Body of pancreas (tissue), 4 donors: ENCODE data around the gene CADPS. TPM values are rescaled to one million over a fixed set of nuclear protein-coding genes. Genes with fewer than 3 reads are reported as not detected.

ENCODE experiments used
- ATAC-seq: fragments of 150-250 bp; one replicate; pipeline ENCODE4 v1.9.1; 2016
- DNase-seq, 4 donors: peaks; one replicate each; pipeline ENCODE4 v3.0.0-alpha.2; 2019
- H3K27ac ChIP-seq, 4 donors: fragments of 200-600 bp; sonication (generic); 1 replicate in 3 of 4; 2 replicates in 1 of 4; pipeline versions ENCODE4 v1.5.1 to v1.6.1; 2016 to 2019; ENCODE audit warnings: mild to moderate bottlenecking in 1 of 4, mixed read lengths in 1 of 4, moderate library complexity in 1 of 4
- H3K27me3 ChIP-seq, 2 donors: fragments of 200-600 bp; sonication (generic); one replicate each; pipeline ENCODE4 v1.6.0; 2016; ENCODE audit warnings: mild to moderate bottlenecking in 1 of 2
- H3K36me3 ChIP-seq, 2 donors: fragments of 200-600 bp; sonication (generic); replicated peaks in 1 of 2; 2 replicates each; pipeline ENCODE4 v1.5.1; 2016; ENCODE audit warnings: low read depth in 2 of 2; ENCODE audit not compliant: insufficient read depth in 1 of 2
- H3K4me1 ChIP-seq: fragments of 200-600 bp; sonication (generic); one replicate; pipeline ENCODE4 v1.6.0; 2016
- H3K4me3 ChIP-seq, 2 donors: fragments of 200-600 bp; sonication (generic); 1 replicate in 1 of 2; 2 replicates in 1 of 2; pipeline ENCODE4 v1.5.1; 2016 to 2019
- H3K9me3 ChIP-seq, 3 donors: fragments of 200-600 bp; sonication (generic); 1 replicate in 2 of 3; 2 replicates in 1 of 3; pipeline ENCODE4 v1.5.1; 2016
- CTCF ChIP-seq, 7 experiments: fragments of 450-650 bp in 4 of 7; fragments of 200-600 bp in 3 of 7; sonication (generic) in 3 of 7; IDR thresholded peaks; one replicate each; pipeline ENCODE4 v1.5.1; 2016 to 2019; ENCODE audit warnings: antibody characterized with exemption in 7 of 7
- POLR2A ChIP-seq, 3 donors: fragments of 450-650 bp; IDR thresholded peaks; one replicate each; pipeline ENCODE4 v1.6.1; 2016; ENCODE audit warnings: antibody characterized with exemption in 3 of 3, mild to moderate bottlenecking in 2 of 3
- WGBS, 2 donors: methylation state at CpG; one replicate each; pipeline ENCODE4 v1.1.5; 2017; 5-methylcytosine and 5-hydroxymethylcytosine counted together
- intact Hi-C: fragments of 100-400 bp; cut with DNase I; formaldehyde crosslinking; loops from one replicate; pipeline ENCODE4 v1.15.1; 2023
- total RNA-seq, 2 donors: library from RNA; depleted of rRNA; stranded (reverse); fragments of >200 nt; gene quantifications; one replicate each; pipeline ENCODE4 v1.1.0, GENCODE V29; 2016

Gene CADPS
- total RNA-seq, 2 donors from 2014 or later, result 22.1 to 67.6 TPM

GRCh38 chr3:62529230-62529629 is 346.0 kb downstream of the CADPS start:
- Histone ChIP-seq H3K4me1 (no peaks in the 10 kb centered on the region), H3K36me3 (no peaks in the 10 kb centered on the region), H3K27me3 (no peaks in the 10 kb centered on the region), H3K4me3 (no peak overlapping the region), H3K27ac (no peak overlapping the region), H3K9me3 (no peaks in the 10 kb centered on the region)
- intact Hi-C loops, result no loop called here
- ATAC-seq (no peak), DNase-seq (peak in 3 of 4 donors; percentile 16 to 27 (median 26))
- WGBS, 2 donors, result 53 to 65% methylated on average over 4 of the region's 4 CpGs
- TF ChIP-seq CTCF (IDR thresholded peaks at IDR 0.05) (no peak), POLR2A (IDR thresholded peaks at IDR 0.05) (no peak)

- H3K36me3 ChIP-seq, result no peaks in the 10 kb centered on the region
- no peaks in the 10 kb centered on the region for H3K27me3 ChIP-seq
- no peak for TF ChIP-seq POLR2A (IDR thresholded peaks at IDR 0.05)
- DNase-seq (no peak), ATAC-seq (no peak)
- WGBS, 2 donors, result 71 to 72% methylated on average over 4 of the region's 4 CpGs
- no peak overlapping the region for H3K4me3 ChIP-seq
- no peaks in the 10 kb centered on the region for H3K4me1 ChIP-seq
- intact Hi-C loops, result no loop called here
- no peaks in the 10 kb centered on the region for H3K9me3 ChIP-seq
- no peak overlapping the region for H3K27ac ChIP-seq
Measured at GRCh38 chr3:62527474-62527873, 347.7 kb downstream of the CADPS start.

- intact Hi-C loops, result no loop called here
- TF ChIP-seq CTCF (IDR thresholded peaks at IDR 0.05) (no peak), POLR2A (IDR thresholded peaks at IDR 0.05) (no peak)
- Histone ChIP-seq H3K9me3 (no peaks in the 10 kb centered on the region), H3K27ac (no peak overlapping the region), H3K27me3 (no peaks in the 10 kb centered on the region), H3K4me1 (no peaks in the 10 kb centered on the region), H3K4me3 (no peak overlapping the region), H3K36me3 (no peaks in the 10 kb centered on the region)
- DNase-seq (no peak), ATAC-seq (no peak)
- WGBS, 2 donors, result 71 to 81% methylated on average over 3 of the region's 3 CpGs
Measured at GRCh38 chr3:62525281-62525680, 349.9 kb downstream of the CADPS start.

- WGBS, 2 donors, result 78 to 90% methylated on average over 4 of the region's 4 CpGs
- H3K4me1 ChIP-seq, result no peaks in the 10 kb centered on the region
- no peak overlapping the region for H3K4me3 ChIP-seq
- DNase-seq (no peak), ATAC-seq (no peak)
- H3K36me3 ChIP-seq, result no peaks in the 10 kb centered on the region
- H3K27ac ChIP-seq, result no peak overlapping the region
- no peak for TF ChIP-seq POLR2A (IDR thresholded peaks at IDR 0.05)
- TF ChIP-seq CTCF (IDR thresholded peaks at IDR 0.05), result no peak
- no peaks in the 10 kb centered on the region for H3K27me3 ChIP-seq
- intact Hi-C loops, result no loop called here
- no peaks in the 10 kb centered on the region for H3K9me3 ChIP-seq
Measured at GRCh38 chr3:62523672-62524071, 351.5 kb downstream of the CADPS start.

GRCh38 chr3:62521464-62522105 is 353.6 kb downstream of the CADPS start:
- Histone ChIP-seq H3K9me3 (no peaks in the 10 kb centered on the region), H3K36me3 (no peaks in the 10 kb centered on the region), H3K4me1 (no peaks in the 10 kb centered on the region), H3K27me3 (no peaks in the 10 kb centered on the region), H3K4me3 (no peak overlapping the region), H3K27ac (no peak overlapping the region)
- TF ChIP-seq CTCF (IDR thresholded peaks at IDR 0.05), result no peak
- TF ChIP-seq POLR2A (IDR thresholded peaks at IDR 0.05), result no peak
- ATAC-seq (peak; percentile 42), DNase-seq (peak in 3 of 4 donors; percentile 11 to 48 (median 11))
- 32 to 40% methylated on average over 8 of the region's 8 CpGs for WGBS, 2 donors
- intact Hi-C loops, result no loop called here
